GM18505 (cell line): Measurements from ENCODE around the gene MANEA.
"Not testable (repeated sequence)": the region's sequence is repeated elsewhere in the genome, so short reads cannot be mapped to it uniquely, and the experiment has no call there.

Source experiments
- ATAC-seq: cut with Tn5 transposase; IDR thresholded peaks from one replicate; pipeline ENCODE4 v1.9.1; 2021; ENCODE audit not compliant: unreplicated experiment
- POLR2A ChIP-seq: IDR thresholded peaks from 4 replicates; pipeline ENCODE4 v1.6.1; 2011; ENCODE audit warnings: borderline replicate concordance; ENCODE audit not compliant: insufficient read depth, insufficient read length; ENCODE audit errors: extremely low read depth

The MANEA gene

GRCh38 chr6:95569560-95569959 lies 7.8 kb upstream of the MANEA start:
- TF ChIP-seq POLR2A: no peak
- ATAC-seq: no peak

DNA sequence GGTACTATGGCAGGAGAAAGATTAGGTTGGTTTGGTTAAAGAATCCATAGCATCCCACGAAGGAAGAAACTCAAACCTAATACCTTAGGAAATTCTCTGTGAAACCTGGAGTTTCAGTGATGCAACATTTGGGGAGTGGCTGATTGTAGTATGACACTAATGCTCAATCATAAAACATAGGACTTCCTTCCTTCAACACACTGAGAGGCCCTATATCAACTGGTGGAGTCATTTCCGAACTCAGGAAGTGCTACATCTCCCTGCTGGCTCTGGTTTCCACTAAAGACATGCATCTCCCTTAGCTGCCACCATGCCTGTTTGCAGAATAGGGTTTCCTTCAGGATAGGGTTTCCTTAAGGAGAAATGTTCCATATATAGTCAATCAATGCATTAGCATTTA lies 5.2 kb upstream of the MANEA start:
- ATAC-seq: no peak
- TF ChIP-seq POLR2A: no peak

GRCh38 chr6:95574811-95575210 lies 2.5 kb upstream of the MANEA start:
- no peak for ATAC-seq
- TF ChIP-seq POLR2A: no peak

DNA sequence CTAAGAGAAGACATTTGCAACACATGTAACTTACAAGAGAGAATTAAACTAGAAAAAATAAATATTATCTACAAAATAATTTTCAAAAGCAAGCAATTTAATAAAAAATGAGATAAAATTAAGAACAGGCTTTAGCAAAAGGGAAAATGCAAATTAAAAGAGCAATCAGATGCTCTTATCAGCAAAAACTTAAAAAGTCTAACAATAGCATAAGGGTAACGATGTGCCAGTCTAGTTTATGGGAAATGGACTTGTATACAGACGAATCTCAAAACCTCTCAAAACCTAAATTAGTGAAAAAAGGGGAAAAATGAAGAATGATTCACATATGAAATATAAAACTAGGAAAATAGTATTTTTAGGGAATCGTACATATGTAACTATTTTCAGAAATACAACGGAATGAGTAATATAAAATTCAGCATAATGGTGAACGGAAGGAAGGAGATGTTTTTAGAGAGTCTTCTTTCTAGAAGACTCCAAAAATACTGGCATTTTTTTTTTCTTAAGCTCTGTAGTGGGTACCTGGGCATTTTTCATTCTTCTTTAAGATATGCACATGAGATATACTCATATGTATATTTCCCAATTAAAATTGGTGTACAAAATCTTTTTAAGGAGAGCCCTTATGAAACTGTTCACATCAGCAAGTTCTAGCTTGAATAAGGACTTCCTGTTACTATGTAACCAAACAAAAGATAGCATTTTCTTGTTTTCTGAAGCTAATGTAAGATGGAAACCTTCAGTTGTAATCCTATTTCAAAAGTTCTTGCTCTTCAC lies 927 bp upstream of the MANEA start:
- ATAC-seq: peak; percentile 22
- no peak for TF ChIP-seq POLR2A

- TF ChIP-seq POLR2A: no peak
- no peak for ATAC-seq
These were observed 384 bp upstream of the MANEA start for GRCh38 chr6:95576998-95577303.

- ATAC-seq: peak; percentile 13
These were observed 723 bp downstream of the MANEA start for GRCh38 chr6:95578106-95578410.

DNA sequence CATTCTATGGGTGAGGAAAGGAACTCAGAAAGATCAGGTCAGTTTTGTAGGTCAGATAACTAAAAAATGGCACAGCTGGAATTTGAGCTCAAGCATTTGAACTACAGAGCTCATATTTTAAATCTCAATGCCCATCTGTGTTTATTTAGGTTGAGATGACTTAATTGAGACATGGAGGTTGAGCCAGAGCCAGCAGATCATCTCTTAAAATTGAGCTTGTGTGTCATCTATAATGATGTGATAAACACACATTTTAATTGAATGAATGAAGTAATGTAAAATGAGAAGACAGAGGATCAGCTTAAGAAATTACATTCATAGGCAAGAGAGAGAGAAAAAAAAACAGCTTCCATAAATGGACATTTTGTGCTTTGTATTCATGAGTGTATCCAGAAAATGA lies 3.7 kb downstream of the MANEA start:
- TF ChIP-seq POLR2A: no peak
- ATAC-seq: no peak

More at GRCh38 chr6:95578106-95578410, 723 bp downstream of the MANEA start:
- TF ChIP-seq POLR2A: no peak

- ATAC-seq: not testable (repeated sequence)
These were observed 6.9 kb downstream of the MANEA start for GRCh38 chr6:95584226-95584625.

GRCh38 chr6:95587989-95588388 lies 10.7 kb downstream of the MANEA start:
- TF ChIP-seq POLR2A: no peak
- ATAC-seq: peak; percentile 54

GRCh38 chr6:95589067-95589466 lies 11.7 kb downstream of the MANEA start:
- no peak for TF ChIP-seq POLR2A
- no peak for ATAC-seq

DNA sequence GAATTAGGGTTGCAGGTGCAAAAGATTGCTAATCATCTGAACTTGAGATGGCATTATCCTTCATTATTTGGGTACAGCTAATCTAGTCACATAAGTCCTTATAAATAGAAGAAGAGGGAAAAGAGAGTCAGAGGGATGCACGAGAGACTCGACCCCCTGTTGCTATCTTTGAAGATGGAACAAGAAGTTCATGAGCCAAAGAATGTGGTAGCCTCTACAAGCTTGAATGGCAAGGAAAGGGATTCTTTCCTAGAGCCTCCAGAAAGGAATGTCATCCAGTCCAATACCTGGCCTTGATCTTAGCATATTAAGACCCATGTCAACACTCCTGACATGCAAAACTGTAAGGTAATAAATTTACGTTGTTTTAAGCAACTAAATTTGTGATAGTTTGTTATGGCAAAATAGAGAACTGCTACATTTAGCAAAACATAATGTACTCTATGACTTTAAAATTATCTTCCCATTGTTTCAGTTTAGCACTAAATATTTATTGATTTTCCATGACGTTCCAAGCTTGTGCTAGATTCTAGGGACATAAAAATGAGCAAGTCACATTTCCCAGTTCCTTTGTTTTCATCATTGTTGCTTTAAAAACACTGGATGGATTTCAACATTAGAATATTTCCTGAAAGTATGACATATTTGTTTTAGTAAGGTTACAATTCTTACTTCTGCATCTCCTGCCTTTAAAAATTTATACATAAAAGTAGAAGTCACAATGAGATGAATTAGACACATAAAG lies 12.7 kb downstream of the MANEA start:
- TF ChIP-seq POLR2A: no peak
- no peak for ATAC-seq

DNA sequence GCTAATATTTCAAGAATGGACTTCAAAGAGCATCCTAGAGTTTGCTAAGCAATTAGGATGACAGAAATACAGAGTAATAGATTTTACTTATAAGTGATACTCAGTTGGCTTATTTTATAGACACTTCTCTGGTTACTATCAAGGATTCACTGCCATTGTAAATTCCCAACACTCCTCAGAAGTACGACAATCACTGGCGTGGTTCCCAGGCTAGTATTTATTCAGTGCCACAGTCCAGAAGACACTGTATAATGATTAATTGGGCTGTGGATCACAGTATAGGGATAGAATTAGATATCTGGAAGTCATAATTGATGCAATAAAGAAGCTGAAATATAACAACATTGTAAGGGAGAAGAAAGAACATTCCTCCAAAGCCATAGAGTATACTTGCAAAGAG lies 15.7 kb downstream of the MANEA start:
- ATAC-seq: no peak
- no peak for TF ChIP-seq POLR2A

- no peak for TF ChIP-seq POLR2A
- no peak for ATAC-seq
These were observed 18.7 kb downstream of the MANEA start for GRCh38 chr6:95596021-95596420.

DNA sequence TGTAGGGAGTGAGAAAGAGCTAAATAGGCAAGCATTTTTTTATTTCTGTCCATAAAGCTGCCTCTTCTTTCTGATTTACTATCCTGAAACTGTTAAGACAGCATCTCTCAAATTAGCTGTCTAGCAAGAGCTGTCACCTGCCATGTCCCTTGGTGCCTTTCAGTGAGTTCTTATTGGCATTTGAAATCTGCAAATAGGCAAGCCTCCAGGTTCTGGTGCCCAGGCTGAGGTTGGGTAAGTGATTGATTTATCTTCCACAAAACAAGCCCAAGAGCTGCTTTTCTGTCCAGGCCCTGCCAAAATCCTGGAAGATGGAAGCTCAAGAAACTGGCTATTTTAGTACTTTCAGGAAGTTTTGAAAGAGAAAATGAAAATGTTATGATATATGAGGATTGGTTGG lies 22.4 kb downstream of the MANEA start:
- no peak for ATAC-seq

More for the DNA sequence above, 22.4 kb downstream of the MANEA start:
- TF ChIP-seq POLR2A: no peak
